GM23338 (cell line): Measurements from ENCODE around the gene VN1R5. TPM values are rescaled to one million over a fixed set of nuclear protein-coding genes. Genes with fewer than 3 reads are reported as not detected.

Source experiments
- ATAC-seq: fragments of 200-7000 bp; cut with Tn5 transposase; 3 replicates; pipeline ENCODE4 v1.9.1; 2020
- DNase-seq: peaks from one replicate; pipeline ENCODE4 v3.0.0-alpha.2; 2015; ENCODE audit warnings: low spot score
- H2AFZ ChIP-seq: fragments of 200-600 bp; sonication (generic); 2 replicates; pipeline ENCODE4 v1.8.0; 2016; ENCODE audit warnings: antibody characterized with exemption, mild to moderate bottlenecking, moderate library complexity
- H3F3A ChIP-seq: fragments of 200-600 bp; sonication (generic); replicated peaks from 2 replicates; pipeline ENCODE4 v1.8.0; 2017; ENCODE audit warnings: antibody characterized with exemption, mixed run types, low read depth
- H3K27ac ChIP-seq: fragments of 200-600 bp; sonication (generic); 2 replicates; pipeline ENCODE4 v1.6.1; 2016; ENCODE audit warnings: low read depth
- H3K27me3 ChIP-seq: fragments of 200-600 bp; sonication (generic); 2 replicates; pipeline ENCODE4 v1.8.0; 2016; ENCODE audit warnings: mild to moderate bottlenecking, mixed run types, moderate library complexity; ENCODE audit not compliant: insufficient read depth
- H3K36me3 ChIP-seq: fragments of 200-600 bp; sonication (generic); 2 replicates; pipeline ENCODE4 v1.8.0; 2016; ENCODE audit warnings: mild to moderate bottlenecking; ENCODE audit not compliant: insufficient read depth
- H3K4me1 ChIP-seq: fragments of 200-600 bp; sonication (generic); 2 replicates; pipeline ENCODE4 v1.8.0; 2016; ENCODE audit warnings: mild to moderate bottlenecking, moderate library complexity; ENCODE audit not compliant: insufficient read depth
- H3K4me2 ChIP-seq: fragments of 200-600 bp; sonication (generic); 2 replicates; pipeline ENCODE4 v1.7.1; 2017; ENCODE audit warnings: mixed run types
- H3K4me3 ChIP-seq: fragments of 200-600 bp; sonication (generic); 2 replicates; pipeline ENCODE4 v1.6.1; 2016; ENCODE audit warnings: mixed run types
- H3K79me2 ChIP-seq: fragments of 200-600 bp; sonication (generic); replicated peaks from 2 replicates; pipeline ENCODE4 v1.8.0; 2017; ENCODE audit warnings: mild to moderate bottlenecking; ENCODE audit not compliant: insufficient read depth
- H3K9me2 ChIP-seq: fragments of 200-600 bp; sonication (generic); 2 replicates; pipeline ENCODE4 v1.8.0; 2017; ENCODE audit not compliant: insufficient read depth
- H4K20me1 ChIP-seq: fragments of 200-600 bp; sonication (generic); replicated peaks from 2 replicates; pipeline ENCODE4 v1.8.0; 2017; ENCODE audit warnings: mild to moderate bottlenecking; ENCODE audit not compliant: insufficient read depth
- H3K27ac Mint-ChIP-seq: 2 replicates; pipeline ENCODE4 v1.8.0; 2020; ENCODE audit warnings: inconsistent platforms, mild to moderate bottlenecking, moderate library complexity, mixed read lengths
- H3K27me3 Mint-ChIP-seq: 3 replicates; pipeline ENCODE4 v1.8.0; 2022; ENCODE audit warnings: low read depth, mild to moderate bottlenecking, moderate library complexity, mixed read lengths, inconsistent platforms; ENCODE audit not compliant: insufficient read depth, poor library complexity
- H3K36me3 Mint-ChIP-seq: 3 replicates; pipeline ENCODE4 v1.8.0; 2021; ENCODE audit warnings: low read depth, mild to moderate bottlenecking, inconsistent platforms, moderate library complexity, mixed read lengths
- H3K4me1 Mint-ChIP-seq: 3 replicates; pipeline ENCODE4 v1.8.0; 2020; ENCODE audit warnings: mild to moderate bottlenecking, inconsistent platforms, mixed read lengths
- H3K4me3 Mint-ChIP-seq: 3 replicates; pipeline ENCODE4 v1.8.0; 2021; ENCODE audit warnings: moderate library complexity, mild to moderate bottlenecking, inconsistent platforms, mixed read lengths
- H3K9me3 Mint-ChIP-seq: 3 replicates; pipeline ENCODE4 v1.8.0; 2020; ENCODE audit warnings: moderate library complexity, mild to moderate bottlenecking, inconsistent platforms, mixed read lengths
- CREB1 ChIP-seq: fragments of 250-450 bp; sonication (Bioruptor Pico); IDR thresholded peaks from 2 replicates; pipeline ENCODE4 v1.5.0; 2020; ENCODE audit warnings: low read depth, mild to moderate bottlenecking, moderate library complexity
- CTCF ChIP-seq, 2 experiments: fragments of 200-600 bp in 1 of 2; sonication (generic) in 1 of 2; conservative IDR thresholded peaks; 2 replicates each; pipeline versions ENCODE4 v1.5.1 to v1.6.1; 2016 to 2017; ENCODE audit warnings: antibody characterized with exemption in 2 of 2, low read depth in 2 of 2, mild to moderate bottlenecking in 2 of 2, moderate library complexity in 1 of 2
- ETS1 ChIP-seq: IDR thresholded peaks from 2 replicates; pipeline ENCODE4 v1.6.1; 2016; ENCODE audit warnings: antibody characterized with exemption
- EZH2 ChIP-seq: fragments of 200-600 bp; sonication (generic); IDR thresholded peaks from one replicate; pipeline ENCODE4 v1.8.0; 2017; ENCODE audit warnings: antibody characterized with exemption, mild to moderate bottlenecking, low read depth; ENCODE audit not compliant: unreplicated experiment
- EZH2phosphoT487 ChIP-seq: fragments of 200-600 bp; sonication (generic); IDR thresholded peaks from one replicate; pipeline ENCODE4 v1.8.1; 2018; ENCODE audit warnings: antibody characterized with exemption; ENCODE audit not compliant: unreplicated experiment
- JUNB ChIP-seq: IDR thresholded peaks from one replicate; pipeline ENCODE4 v1.6.1; 2016; ENCODE audit warnings: antibody characterized with exemption; ENCODE audit not compliant: unreplicated experiment
- NANOG ChIP-seq: IDR thresholded peaks from 2 replicates; pipeline ENCODE4 v1.6.1; 2016; ENCODE audit warnings: antibody characterized with exemption, borderline replicate concordance
- POLR2AphosphoS5 ChIP-seq: IDR thresholded peaks from 2 replicates; pipeline ENCODE4 v1.6.1; 2016; ENCODE audit warnings: antibody characterized with exemption, low read depth
- REST ChIP-seq: IDR thresholded peaks from one replicate; pipeline ENCODE4 v1.6.1; 2018; ENCODE audit warnings: antibody characterized with exemption; ENCODE audit not compliant: unreplicated experiment
- STAT1 ChIP-seq: IDR thresholded peaks from one replicate; pipeline ENCODE4 v1.6.1; 2016; ENCODE audit warnings: antibody characterized with exemption; ENCODE audit not compliant: unreplicated experiment
- ZNF114 ChIP-seq: fragments of 250-450 bp; sonication (Bioruptor Pico); IDR thresholded peaks from 2 replicates; pipeline ENCODE4 v1.5.0; 2020; ENCODE audit warnings: mild to moderate bottlenecking, moderate library complexity
- ZNF331 ChIP-seq: fragments of 250-450 bp; sonication (Bioruptor Pico); IDR thresholded peaks from 2 replicates; pipeline ENCODE4 v1.5.0; 2020; ENCODE audit warnings: low read depth, mild to moderate bottlenecking, moderate library complexity
- ZNF462 ChIP-seq: fragments of 250-450 bp; sonication (Bioruptor Pico); IDR thresholded peaks from 2 replicates; pipeline ENCODE4 v1.5.0; 2020; ENCODE audit warnings: mild to moderate bottlenecking, moderate library complexity
- polyA plus RNA-seq: library from polyadenylated mRNA; unstranded; fragments of >200 nt; fragmentation: Nextera tagmentation; extraction: Ambion mirVana; gene quantifications from 2 replicates; pipeline ENCODE4 v1.2.1, GENCODE V29; 2016
- total RNA-seq: library from RNA; depleted of rRNA; stranded (reverse); fragments of >200 nt; shearing (Covaris generic); gene quantifications from 2 replicates; pipeline ENCODE4 v1.2.3, GENCODE V29; 2014

Gene VN1R5
- total and polyA plus RNA-seq, 2 experiments from 2014 or later = not detected

- TF ChIP-seq CTCF (conservative IDR thresholded peaks at IDR 0.05; ENCODE audit: low read depth in 2 of 2) (no peak), JUNB (no peak), REST (no peak), ZNF331 (CRISPR knock-in tag) (no peak), EZH2 (no peak), STAT1 (no peak), ZNF462 (no peak), POLR2AphosphoS5 (no peak), ETS1 (no peak), CREB1 (CRISPR knock-in tag) (no peak), EZH2phosphoT487 (no peak), ZNF114 (CRISPR knock-in tag) (no peak), NANOG (no peak)
- Histone ChIP-seq H3K9me2 (no peaks in the 10 kb centered on the region), H3K36me3 (no peaks in the 10 kb centered on the region), H3K4me1 (peaks cover 24% of the 10 kb centered on the region), H3K4me3 (no peak overlapping the region), H3K4me2 (no peak overlapping the region), H4K20me1 (peaks cover 19% of the 10 kb centered on the region), H3F3A (no peaks in the 10 kb centered on the region), H3K27ac (no peak overlapping the region), H3K79me2 (peaks cover 22% of the 10 kb centered on the region), H2AFZ (no peak overlapping the region), H3K27me3 (no peaks in the 10 kb centered on the region)
- DNase-seq = no peak
- Mint-ChIP-seq H3K27ac (no peak overlapping the region), H3K27me3 (peaks cover 3% of the 10 kb centered on the region), H3K9me3 (peaks cover under 1% of the 10 kb centered on the region; the same call in 1 of the 3 replicates), H3K4me3 (no peak overlapping the region), H3K36me3 (no peaks in the 10 kb centered on the region; the same call in 2 of the 3 replicates), H3K4me1 (peaks cover 31% of the 10 kb centered on the region)
- ATAC-seq = no peak
Observed at GRCh38 chr1:247212627-247213617, 43.0 kb upstream of the VN1R5 start.
